Measurements from ENCODE around the gene LRRC3B. TPM values are rescaled to one million over a fixed set of nuclear protein-coding genes. Genes with fewer than 3 reads are reported as not detected.

LRRC3B gene
- total RNA-seq, 2 experiments from 2014 or later, result not detected

DNA sequence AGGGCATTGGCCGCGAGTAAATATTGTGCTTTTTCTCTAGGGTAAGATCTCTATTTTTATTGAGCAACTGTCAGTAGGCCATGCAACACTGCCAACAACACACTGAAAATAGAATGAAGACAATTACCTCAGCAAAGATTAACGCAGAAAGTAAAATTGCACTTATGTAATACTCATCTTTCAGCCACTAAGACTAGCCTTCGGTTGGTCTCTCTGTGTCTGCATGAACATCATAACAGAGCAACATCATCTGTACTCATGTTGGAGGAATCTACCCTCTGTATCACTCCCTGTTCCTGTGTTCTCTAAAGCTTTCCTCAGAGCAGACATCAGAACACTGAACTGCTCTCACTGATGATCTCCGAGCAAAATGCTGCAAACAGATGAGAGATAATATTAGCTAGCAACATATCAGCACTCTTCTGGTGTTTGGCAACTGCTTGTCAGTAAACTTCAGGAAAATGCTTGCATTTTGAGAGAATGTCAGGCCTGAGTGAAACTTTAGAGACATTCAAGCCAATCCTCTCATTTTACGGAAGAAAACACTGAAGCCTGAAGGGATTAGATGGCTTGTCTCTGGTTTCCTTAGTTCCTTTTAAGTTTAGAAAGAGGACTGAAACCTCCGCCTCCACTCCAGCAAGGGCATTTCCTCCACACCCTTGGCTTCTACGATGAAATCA, 8.4 kb upstream of the LRRC3B start:
- CTCF ChIA-PET, result no interaction called here
- DNase-seq (no peak), ATAC-seq (no peak)
- Mint-ChIP-seq H3K4me1 (ENCODE audit: low read depth) (no peaks in the 10 kb centered on the region), H3K4me3 (no peak overlapping the region), H3K27ac (no peak overlapping the region), H3K27me3 (ENCODE audit: low read depth) (no peaks in the 10 kb centered on the region), H3K36me3 (ENCODE audit: low read depth) (no peaks in the 10 kb centered on the region), H3K9me3 (ENCODE audit: insufficient read depth) (no peaks in the 10 kb centered on the region)
- POLR2A ChIA-PET, result no interaction called here

GRCh38 chr3:26621176-26621575, 1.4 kb upstream of the LRRC3B start:
- Mint-ChIP-seq H3K27me3 (ENCODE audit: low read depth) (peaks cover 29% of the 10 kb centered on the region), H3K9me3 (ENCODE audit: insufficient read depth) (no peaks in the 10 kb centered on the region), H3K36me3 (ENCODE audit: low read depth) (no peaks in the 10 kb centered on the region), H3K4me3 (no peak overlapping the region), H3K27ac (no peak overlapping the region), H3K4me1 (ENCODE audit: low read depth) (no peaks in the 10 kb centered on the region)
- DNase-seq (no peak), ATAC-seq (no peak)
- POLR2A ChIA-PET, result no interaction called here
- CTCF ChIA-PET, result no interaction called here

DNA sequence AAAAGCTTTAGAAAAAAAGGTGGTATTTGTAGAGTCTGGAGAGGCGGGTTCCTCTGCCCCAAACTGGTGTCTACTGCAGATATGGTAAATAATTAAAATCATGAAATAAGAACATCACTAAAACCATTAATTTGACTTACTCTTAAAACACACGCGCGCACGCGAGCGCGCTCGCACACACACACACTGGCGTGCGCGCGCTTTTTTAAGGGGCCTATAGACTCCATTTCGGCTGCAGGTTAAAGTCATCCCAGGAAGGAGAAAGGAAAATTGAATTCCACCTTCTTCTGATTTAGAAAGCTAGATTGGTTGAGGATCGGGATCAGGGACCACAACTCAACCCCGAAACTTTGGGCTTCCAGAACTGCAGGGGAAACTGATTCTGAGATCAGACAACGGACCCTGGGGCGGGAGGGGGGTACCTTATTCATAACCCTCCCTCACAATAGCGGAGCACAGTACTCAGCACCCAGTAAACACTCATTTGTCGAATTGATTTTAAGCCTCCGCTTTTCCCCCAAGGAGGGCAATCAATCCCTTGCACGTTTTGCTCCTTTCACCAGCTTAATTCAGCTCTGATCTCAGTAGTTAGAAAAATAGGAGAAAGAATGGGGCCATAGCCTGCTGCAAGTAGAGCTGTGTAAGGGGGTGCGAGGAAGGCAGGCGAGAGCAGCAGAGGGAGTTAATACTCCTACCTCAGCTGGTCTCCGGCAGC, 509 bp upstream of the LRRC3B start:
- ATAC-seq (no peak), DNase-seq (no peak)
- Mint-ChIP-seq H3K36me3 (ENCODE audit: low read depth) (no peaks in the 10 kb centered on the region), H3K4me3 (no peak overlapping the region), H3K27ac (no peak overlapping the region), H3K4me1 (ENCODE audit: low read depth) (no peaks in the 10 kb centered on the region), H3K9me3 (ENCODE audit: insufficient read depth) (no peaks in the 10 kb centered on the region), H3K27me3 (ENCODE audit: low read depth) (peaks cover 29% of the 10 kb centered on the region)
- ChIA-PET POLR2A (no interaction called here), CTCF (no interaction called here)

DNA sequence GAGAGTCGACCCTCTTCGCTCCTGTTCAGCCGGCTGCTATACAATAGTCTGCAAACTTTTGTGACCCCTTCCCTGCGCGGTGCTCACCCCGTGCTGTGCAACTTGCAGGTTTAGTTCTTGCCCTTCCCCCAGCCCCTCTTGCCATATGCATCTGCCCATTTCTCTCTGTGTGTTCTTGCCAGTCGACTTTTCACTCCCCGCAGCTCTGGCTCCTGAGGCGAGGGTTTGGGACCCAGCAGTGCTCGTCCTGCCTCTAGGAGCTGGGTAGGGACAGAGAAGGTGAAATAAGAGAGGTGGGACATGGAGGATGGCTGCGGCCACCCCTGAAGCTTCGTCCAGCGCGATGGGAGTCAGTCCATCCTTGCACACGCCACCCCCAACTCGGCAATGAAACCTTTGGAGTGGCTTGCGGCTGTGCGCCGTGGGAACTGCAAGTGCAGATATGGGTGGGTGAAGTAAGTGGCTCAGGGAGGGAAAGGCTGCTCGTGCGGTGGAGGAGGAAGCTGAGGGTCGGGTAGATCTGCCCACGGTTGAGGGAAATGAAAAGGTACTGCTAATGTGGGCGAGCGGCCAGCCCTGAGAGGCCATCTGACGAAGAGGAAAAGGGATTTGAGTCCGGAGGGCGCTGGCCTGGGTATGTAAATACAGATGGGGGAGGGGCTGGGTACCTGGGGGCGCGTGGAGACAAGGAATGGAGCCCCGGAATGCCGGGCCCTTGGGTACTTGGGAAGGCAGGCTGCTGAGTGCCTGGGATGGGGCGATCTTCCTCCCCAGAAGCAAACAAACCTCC, 1.0 kb downstream of the LRRC3B start:
- no peaks in the 10 kb centered on the region for H3K4me1 Mint-ChIP-seq (ENCODE audit: low read depth)
- DNase-seq, result no peak
- no peak for ATAC-seq
- no peaks in the 10 kb centered on the region for H3K36me3 Mint-ChIP-seq (ENCODE audit: low read depth)
- ChIA-PET CTCF (no interaction called here), POLR2A (no interaction called here)
- H3K27ac Mint-ChIP-seq, result no peak overlapping the region
- H3K4me3 Mint-ChIP-seq, result no peak overlapping the region
- H3K9me3 Mint-ChIP-seq (ENCODE audit: insufficient read depth), result no peaks in the 10 kb centered on the region
- peaks cover 29% of the 10 kb centered on the region for H3K27me3 Mint-ChIP-seq (ENCODE audit: low read depth)

GRCh38 chr3:26624209-26624765, 1.7 kb downstream of the LRRC3B start:
- DNase-seq (no peak), ATAC-seq (no peak)
- POLR2A ChIA-PET, result no interaction called here
- H3K27ac Mint-ChIP-seq, result no peak overlapping the region
- H3K27me3 Mint-ChIP-seq (ENCODE audit: low read depth), result peaks cover 29% of the 10 kb centered on the region
- no peaks in the 10 kb centered on the region for H3K9me3 Mint-ChIP-seq (ENCODE audit: insufficient read depth)
- no peak overlapping the region for H3K4me3 Mint-ChIP-seq
- no peaks in the 10 kb centered on the region for H3K4me1 Mint-ChIP-seq (ENCODE audit: low read depth)
- CTCF ChIA-PET, result no interaction called here
- H3K36me3 Mint-ChIP-seq (ENCODE audit: low read depth), result no peaks in the 10 kb centered on the region

GRCh38 chr3:26625187-26625586, 2.6 kb downstream of the LRRC3B start:
- H3K9me3 Mint-ChIP-seq (ENCODE audit: insufficient read depth), result no peaks in the 10 kb centered on the region
- CTCF ChIA-PET, result no interaction called here
- ATAC-seq (no peak), DNase-seq (no peak)
- POLR2A ChIA-PET, result no interaction called here
- no peaks in the 10 kb centered on the region for H3K4me1 Mint-ChIP-seq (ENCODE audit: low read depth)
- H3K27me3 Mint-ChIP-seq (ENCODE audit: low read depth), result peaks cover 29% of the 10 kb centered on the region
- no peak overlapping the region for H3K4me3 Mint-ChIP-seq
- no peak overlapping the region for H3K27ac Mint-ChIP-seq
- H3K36me3 Mint-ChIP-seq (ENCODE audit: low read depth), result no peaks in the 10 kb centered on the region

DNA sequence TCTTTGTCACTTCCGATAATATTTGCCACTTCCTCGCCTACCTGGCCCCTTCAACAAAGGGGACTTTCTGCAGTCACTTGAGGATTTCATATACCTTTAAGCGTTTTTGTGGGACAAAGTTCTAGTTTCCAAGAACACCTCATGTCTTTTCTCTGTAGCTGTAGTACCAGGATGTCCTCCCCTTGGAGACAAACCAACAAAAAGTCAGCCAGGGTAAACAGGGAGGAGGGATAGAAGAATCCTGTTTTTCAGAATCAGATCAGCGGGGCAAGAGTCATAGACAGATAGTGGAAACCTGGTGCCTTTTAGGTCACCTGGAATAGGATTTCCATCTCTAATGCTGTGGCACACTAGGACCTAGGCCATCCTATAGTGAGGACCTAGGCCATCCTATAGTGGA, 4.5 kb downstream of the LRRC3B start:
- CTCF ChIA-PET, result no interaction called here

DNA sequence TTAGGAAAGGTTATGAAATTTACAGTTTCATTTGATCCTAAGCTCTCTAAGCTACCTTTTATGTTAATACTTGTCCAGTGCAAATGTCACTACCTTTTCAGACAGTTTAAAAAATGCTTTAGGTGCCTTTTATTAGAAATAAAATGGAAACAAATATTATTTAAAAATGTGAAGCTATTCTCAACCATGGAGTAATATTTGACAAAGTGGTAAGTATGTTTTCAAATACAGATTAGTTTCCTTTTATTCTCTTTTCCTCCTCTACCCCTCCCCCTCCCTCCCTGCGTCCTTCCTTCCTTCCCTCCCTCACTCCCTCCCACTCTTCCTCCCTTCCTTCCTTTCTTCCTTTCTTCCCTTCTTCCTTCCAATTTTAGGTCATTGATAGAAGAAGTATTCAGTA, 6.3 kb downstream of the LRRC3B start:
- no peak for DNase-seq
- ATAC-seq, result no peak
- H3K27me3 Mint-ChIP-seq (ENCODE audit: low read depth), result peaks cover 3% of the 10 kb centered on the region
- ChIA-PET CTCF (no interaction called here), POLR2A (no interaction called here)
- H3K4me3 Mint-ChIP-seq, result no peak overlapping the region
- no peaks in the 10 kb centered on the region for H3K36me3 Mint-ChIP-seq (ENCODE audit: low read depth)
- no peaks in the 10 kb centered on the region for H3K9me3 Mint-ChIP-seq (ENCODE audit: insufficient read depth)
- H3K4me1 Mint-ChIP-seq (ENCODE audit: low read depth), result no peaks in the 10 kb centered on the region
- H3K27ac Mint-ChIP-seq, result no peak overlapping the region

More for the DNA sequence above, 4.5 kb downstream of the LRRC3B start:
- no peaks in the 10 kb centered on the region for H3K36me3 Mint-ChIP-seq (ENCODE audit: low read depth)
- ATAC-seq (no peak), DNase-seq (no peak)
- H3K27me3 Mint-ChIP-seq (ENCODE audit: low read depth), result peaks cover 18% of the 10 kb centered on the region
- H3K4me3 Mint-ChIP-seq, result no peak overlapping the region
- POLR2A ChIA-PET, result no interaction called here
- H3K27ac Mint-ChIP-seq, result no peak overlapping the region
- H3K9me3 Mint-ChIP-seq (ENCODE audit: insufficient read depth), result no peaks in the 10 kb centered on the region
- no peaks in the 10 kb centered on the region for H3K4me1 Mint-ChIP-seq (ENCODE audit: low read depth)

DNA sequence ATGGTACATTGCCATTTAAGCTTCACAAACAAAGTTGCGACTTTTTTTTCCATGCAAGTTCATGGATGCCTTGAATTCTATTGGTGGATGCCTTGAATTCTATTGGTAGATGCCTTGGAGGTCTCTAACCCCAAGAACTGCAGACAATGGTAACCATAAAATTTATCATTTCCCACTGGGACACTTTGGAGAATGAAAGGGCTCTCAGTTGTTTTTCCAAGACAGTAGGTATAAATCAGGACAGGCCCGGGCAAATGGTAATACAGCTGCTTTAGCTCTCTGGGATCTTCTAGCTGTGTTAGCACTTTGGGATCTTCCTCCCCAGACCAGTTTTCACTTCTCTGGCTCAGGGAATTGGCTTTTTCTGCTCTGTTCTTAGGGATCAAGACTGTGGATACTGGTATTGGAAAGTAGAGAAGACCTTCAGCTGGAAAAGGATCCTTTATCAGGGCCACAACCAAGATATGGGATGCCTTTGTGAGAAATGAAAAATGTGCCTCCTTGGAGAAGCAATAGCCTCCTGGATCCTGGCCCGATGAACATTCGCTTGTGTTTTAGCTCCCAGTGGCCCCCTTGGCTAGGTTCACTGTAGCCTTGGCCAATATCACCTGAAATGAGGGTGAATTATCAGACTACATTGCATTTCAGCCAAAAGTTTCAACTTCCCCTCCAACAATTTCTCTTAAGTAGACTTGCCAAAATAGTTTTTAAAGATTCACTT, 8.3 kb downstream of the LRRC3B start:
- Mint-ChIP-seq H3K4me1 (ENCODE audit: low read depth) (no peaks in the 10 kb centered on the region), H3K27me3 (ENCODE audit: low read depth) (no peaks in the 10 kb centered on the region), H3K36me3 (ENCODE audit: low read depth) (no peaks in the 10 kb centered on the region), H3K9me3 (ENCODE audit: insufficient read depth) (no peaks in the 10 kb centered on the region), H3K27ac (no peak overlapping the region), H3K4me3 (no peak overlapping the region)
- ChIA-PET POLR2A (no interaction called here), CTCF (no interaction called here)
- no peak for DNase-seq
- ATAC-seq, result no peak

DNA sequence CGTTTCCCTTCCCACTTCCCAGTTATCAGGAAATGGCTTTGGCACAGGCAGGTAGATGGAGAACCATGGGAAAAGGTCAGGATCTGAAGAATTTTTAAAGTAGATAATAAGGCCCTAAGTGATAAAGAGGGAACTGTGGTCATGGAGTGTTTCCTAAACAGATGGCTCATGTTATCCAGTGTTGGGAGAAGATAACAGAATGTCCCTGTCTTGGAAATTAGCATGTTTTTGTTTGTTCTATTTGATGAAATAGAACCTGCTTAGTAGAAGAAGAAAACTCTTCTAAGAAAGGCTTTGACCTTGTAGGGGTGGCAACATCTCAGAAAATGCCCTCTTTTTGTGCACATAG, 8.8 kb downstream of the LRRC3B start:
- H3K27ac Mint-ChIP-seq, result no peak overlapping the region
- H3K36me3 Mint-ChIP-seq (ENCODE audit: low read depth), result no peaks in the 10 kb centered on the region
- POLR2A ChIA-PET, result no interaction called here
- DNase-seq (no peak), ATAC-seq (no peak)
- H3K4me1 Mint-ChIP-seq (ENCODE audit: low read depth), result no peaks in the 10 kb centered on the region
- no peaks in the 10 kb centered on the region for H3K9me3 Mint-ChIP-seq (ENCODE audit: insufficient read depth)
- CTCF ChIA-PET, result no interaction called here
- no peak overlapping the region for H3K4me3 Mint-ChIP-seq
- no peaks in the 10 kb centered on the region for H3K27me3 Mint-ChIP-seq (ENCODE audit: low read depth)

GRCh38 chr3:26634601-26635000, 12.0 kb downstream of the LRRC3B start:
- H3K27ac Mint-ChIP-seq, result no peak overlapping the region
- H3K27me3 Mint-ChIP-seq (ENCODE audit: low read depth), result no peaks in the 10 kb centered on the region
- ChIA-PET CTCF (interaction anchor here (0.7 kb wide), 1 partner anchor 21 kb away, joined by 3 read pairs; no protein-coding TSS in a partner anchor), POLR2A (no interaction called here)
- DNase-seq (no peak), ATAC-seq (no peak)
- no peaks in the 10 kb centered on the region for H3K9me3 Mint-ChIP-seq (ENCODE audit: insufficient read depth)
- no peaks in the 10 kb centered on the region for H3K36me3 Mint-ChIP-seq (ENCODE audit: low read depth)
- no peaks in the 10 kb centered on the region for H3K4me1 Mint-ChIP-seq (ENCODE audit: low read depth)
- no peak overlapping the region for H3K4me3 Mint-ChIP-seq
